GM12801 (cell line): Measurements from ENCODE around the gene STK32C.

Source experiments
- TF ChIP-seq, protein P1 (sequence below): IDR thresholded peaks from one replicate; pipeline ENCODE4 v1.5.1; 2011; ENCODE audit warnings: control low read depth; ENCODE audit not compliant: insufficient read length; ENCODE audit errors: extremely low read depth

The STK32C gene

DNA sequence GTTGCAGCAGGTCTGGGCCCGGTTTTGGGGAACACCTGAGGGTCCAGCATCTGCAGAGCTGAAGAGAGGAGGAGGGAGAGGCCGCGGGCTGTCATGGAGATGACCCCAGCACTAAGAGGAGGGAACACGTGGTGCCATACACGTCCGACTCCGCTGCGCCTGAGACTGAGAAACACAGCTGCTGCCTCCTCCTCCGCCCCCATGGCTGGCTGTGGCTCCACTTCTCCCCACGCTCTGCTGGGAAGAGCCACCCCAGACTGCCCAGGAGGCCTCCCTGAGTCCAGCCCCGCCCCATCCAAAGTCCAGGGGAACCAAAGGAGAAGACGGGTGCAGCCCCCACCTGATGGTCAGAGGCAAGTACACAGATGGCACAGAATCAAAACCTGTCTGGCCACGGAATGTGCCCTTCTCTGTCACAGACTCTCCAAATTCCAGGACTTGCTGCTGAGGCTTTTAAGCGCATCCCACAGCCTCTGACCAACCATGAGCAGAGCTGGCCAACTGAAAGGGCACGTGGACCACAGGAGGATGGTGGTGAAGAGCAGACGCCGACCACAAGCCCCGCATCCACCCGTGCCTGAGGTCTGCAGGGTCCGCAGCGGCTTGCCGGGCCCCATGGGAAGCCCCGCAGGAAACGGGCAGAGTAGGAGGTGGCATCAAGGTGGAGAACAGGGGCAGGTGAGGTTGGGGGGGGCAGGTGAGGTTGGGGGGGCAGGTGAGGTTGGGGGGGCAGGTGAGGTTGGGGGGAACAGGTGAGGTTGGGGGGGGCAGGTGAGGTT, 24.0 kb downstream of the STK32C start:
- TF ChIP-seq, protein P1, sequence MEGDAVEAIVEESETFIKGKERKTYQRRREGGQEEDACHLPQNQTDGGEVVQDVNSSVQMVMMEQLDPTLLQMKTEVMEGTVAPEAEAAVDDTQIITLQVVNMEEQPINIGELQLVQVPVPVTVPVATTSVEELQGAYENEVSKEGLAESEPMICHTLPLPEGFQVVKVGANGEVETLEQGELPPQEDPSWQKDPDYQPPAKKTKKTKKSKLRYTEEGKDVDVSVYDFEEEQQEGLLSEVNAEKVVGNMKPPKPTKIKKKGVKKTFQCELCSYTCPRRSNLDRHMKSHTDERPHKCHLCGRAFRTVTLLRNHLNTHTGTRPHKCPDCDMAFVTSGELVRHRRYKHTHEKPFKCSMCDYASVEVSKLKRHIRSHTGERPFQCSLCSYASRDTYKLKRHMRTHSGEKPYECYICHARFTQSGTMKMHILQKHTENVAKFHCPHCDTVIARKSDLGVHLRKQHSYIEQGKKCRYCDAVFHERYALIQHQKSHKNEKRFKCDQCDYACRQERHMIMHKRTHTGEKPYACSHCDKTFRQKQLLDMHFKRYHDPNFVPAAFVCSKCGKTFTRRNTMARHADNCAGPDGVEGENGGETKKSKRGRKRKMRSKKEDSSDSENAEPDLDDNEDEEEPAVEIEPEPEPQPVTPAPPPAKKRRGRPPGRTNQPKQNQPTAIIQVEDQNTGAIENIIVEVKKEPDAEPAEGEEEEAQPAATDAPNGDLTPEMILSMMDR = no peak

DNA sequence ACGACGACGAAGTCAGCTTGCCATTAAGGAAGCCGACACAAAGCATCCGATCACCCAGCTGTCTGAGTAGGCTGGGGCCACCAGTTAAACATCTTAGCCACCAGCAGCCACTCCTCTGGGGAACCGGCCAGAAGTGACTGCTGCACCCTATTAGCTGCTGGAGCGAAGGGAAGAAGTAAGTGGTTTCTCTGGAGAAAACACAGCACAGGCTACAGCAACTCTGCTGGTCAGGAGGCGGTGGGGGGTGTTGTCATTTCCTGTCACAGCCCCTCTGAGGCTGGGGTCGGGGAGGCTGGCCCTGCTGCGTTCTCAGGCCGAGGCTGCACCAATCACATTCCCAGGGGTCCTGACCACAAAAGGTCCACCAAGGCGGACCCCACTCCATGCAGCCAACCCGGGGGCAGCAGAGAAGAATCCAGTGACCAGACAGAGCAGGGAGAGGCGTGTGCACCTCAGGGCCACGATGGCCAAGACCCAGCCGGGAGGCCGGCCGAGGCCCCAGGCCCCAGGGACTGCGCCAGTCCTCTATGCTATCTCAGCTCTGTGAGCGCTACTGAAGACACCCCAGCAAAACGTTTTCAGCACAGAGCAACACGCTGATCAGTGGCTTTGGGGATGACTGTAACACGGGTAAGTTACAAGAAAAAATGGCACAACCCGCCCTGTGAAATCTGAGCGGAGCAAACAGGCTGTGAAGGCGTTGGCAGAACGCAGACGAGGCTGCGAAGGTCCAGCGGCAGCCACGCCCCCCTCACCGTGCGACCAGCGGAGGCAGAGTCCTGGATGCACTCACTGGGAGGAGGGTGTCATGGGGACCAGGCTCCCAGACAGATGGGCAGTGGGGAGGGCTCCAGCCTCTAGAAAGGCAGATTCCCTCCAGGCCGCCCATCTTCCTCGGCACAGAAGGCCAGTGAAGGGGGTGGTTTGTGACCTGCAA, 24.8 kb downstream of the STK32C start:
- TF ChIP-seq, protein P1 = no peak

DNA sequence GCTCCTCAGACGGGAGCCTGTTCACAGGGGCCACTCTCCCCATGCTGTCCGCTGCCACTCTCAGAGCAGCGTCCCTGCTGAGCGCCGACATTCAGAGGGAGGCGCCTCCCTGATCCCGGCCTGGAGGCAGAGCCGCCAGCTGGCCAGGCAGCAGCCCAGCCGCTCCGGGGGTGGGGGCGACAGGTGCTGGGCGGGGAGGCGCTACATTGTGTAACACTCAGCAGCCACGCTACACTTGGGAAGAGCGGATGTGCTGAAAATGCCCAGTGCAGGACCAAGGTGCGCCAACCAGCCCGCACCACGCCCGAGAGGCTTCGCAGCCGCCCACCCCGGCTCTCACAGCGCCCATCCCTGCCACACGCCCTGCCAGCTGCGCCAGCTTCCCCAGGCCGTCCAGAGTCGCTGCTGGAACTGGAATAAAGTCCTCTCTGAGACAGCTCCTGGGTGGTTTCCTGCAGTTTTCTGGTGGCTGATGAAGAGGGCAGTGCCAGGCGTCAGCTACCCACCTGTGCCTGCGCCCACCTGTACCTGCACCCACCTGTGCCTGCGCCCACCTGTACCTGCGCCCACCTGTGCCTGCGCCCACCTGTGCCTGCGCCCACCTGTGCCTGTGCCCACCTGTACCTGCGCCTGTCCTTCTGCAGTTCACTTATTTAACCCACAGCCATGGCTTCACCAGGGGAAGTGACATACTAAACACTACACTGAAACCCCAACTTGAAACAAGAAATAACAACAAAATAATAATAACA, 25.7 kb downstream of the STK32C start:
- TF ChIP-seq, protein P1 = no peak

DNA sequence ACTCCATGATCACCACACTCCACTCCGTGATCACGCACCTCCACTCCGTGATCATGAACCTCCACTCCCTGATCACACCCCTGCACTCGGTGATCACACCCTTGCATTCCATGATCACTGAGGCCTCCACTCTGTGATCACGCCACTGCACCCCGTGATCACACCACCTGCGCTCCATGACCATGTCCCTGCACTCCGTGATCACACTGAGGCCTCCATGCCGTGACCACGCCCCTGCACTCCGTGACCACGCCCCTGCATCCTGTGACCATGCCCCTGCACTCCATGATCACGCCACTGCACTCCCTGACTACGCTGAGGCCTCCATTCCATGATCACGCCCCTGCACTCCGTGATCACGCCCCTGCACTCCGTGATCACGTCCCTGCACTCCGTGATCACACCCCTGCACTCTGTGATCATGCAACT, 27.1 kb downstream of the STK32C start:
- TF ChIP-seq, protein P1 = no peak

DNA sequence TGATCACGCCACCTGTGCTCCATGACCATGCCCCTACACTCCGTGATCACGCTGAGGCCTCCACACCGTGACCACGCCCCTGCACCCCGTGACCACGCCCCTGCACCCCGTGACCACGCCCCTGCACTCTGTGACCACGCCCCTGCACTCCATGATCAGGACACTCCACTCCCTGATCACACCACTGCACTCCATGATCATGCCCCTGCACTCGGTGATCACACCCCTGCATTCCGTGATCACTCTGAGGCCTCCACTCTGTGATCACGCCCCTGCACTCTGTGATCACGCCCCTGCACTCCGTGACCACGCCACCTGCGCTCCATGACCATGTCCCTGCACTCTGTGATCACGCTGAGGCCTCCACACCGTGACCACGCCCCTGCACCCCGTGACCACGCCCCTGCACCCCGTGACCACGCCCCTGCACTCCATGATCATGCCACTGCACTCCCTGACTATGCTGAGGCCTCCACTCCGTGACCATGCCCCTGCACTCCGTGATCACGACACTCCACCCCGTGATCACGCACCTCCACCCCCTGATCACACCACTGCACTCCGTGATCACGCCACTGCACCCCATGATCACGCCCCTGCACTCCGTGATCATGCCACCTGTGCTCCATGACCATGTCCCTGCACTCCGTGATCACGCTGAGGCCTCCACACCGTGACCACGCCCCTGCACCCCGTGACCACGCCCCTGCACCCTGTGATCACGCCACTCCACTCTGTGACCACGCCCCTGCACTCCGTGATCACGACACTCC, 27.7 kb downstream of the STK32C start:
- TF ChIP-seq, protein P1 = no peak

DNA sequence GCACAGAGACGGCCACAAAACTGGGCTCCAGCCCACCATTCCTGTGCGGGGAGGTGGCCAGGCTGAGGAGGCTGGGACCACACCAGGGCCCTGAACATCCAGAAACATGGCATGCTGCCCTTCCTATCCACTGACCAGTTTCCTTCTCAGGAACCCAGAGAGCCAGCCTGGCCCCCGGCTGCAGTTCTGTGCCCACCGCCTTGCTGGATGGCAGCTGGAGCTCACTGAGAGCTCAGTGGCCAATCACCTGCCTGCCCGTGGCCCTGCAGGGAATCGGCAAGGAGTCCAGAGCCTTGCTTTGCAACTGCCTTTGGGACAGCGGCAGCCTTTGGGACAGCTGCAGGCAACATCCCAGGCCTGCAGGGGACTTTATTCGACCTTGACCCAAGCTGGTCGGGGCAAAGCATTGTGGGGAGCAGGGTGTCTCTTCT, 30.4 kb downstream of the STK32C start:
- TF ChIP-seq, protein P1 = no peak
